Suppressor macrophage treated with lipopolysaccharide for 1 hour (primary cell): Measurements from ENCODE around the gene NHLH2.

Source experiments
- DNase-seq, 3 donors: peaks; one replicate each; pipeline ENCODE4 v3.0.0-alpha.2; 2020 to 2022

NHLH2 gene

DNA sequence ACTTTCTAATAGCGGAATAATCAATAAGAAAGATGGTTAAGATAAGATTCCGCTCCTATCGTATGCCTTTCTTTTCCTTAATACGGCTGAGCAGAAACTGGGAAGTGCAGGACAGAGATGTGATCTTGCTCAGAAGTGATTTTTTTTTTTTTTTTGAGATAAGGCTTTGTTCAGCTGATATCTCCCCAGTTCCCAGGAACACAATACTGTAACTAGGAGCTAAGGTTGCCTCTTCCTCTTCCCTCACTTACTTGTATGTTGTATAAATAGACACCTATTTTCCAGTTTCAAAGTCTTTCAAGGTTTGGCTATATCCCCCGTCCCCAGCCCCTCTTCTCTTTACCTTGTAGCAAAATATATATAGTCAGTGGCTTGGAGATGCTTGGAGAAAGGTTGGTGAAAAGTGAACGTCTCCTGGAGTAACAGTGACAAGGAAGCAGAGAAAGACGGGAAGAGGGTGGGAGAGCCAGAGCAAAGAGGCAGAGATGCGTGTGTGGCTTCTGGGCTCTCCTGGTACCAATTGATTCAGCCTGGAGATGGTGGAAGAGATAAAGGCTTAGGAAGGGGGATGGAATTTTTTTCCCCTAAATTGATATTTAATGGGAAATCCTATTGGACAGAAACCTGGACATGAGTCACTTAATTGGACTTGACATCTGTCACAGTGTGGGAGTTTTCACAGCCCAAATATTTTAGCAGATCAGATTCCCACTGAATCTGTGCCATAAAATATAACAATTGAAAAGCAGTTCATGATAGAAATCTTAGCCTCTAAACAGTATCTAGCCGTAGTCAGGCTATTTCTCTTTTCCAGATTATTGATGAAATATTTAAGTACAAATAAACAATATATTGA, at the start of gene NHLH2:
Gene NHLH2 (minus strand): TSS at position 522 of the 856 bp plus-strand sequence. CDS start 2,754 bp downstream, outside the sequence.
- peak in 1 of 3 donors; percentile 11 for DNase-seq

DNA sequence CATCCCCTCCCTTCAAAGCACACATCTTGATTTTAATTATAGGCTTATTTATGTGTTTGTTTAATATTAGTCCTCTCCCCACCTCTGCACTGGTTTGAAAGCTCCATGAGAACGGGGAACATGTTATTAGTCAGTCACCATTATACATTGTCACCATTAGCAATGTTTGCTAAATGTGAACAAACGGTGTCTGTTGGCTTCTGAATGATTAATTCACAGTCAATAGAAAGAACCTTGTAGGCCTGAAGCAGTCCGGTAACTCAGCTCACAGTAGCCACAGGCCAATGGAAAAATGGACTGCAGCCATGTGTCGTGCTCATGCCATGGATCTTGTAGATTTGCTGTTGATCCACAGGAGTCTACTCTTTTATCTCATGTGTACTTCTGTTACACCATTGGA, 49.7 kb upstream of the NHLH2 start:
- no peak for DNase-seq

DNA sequence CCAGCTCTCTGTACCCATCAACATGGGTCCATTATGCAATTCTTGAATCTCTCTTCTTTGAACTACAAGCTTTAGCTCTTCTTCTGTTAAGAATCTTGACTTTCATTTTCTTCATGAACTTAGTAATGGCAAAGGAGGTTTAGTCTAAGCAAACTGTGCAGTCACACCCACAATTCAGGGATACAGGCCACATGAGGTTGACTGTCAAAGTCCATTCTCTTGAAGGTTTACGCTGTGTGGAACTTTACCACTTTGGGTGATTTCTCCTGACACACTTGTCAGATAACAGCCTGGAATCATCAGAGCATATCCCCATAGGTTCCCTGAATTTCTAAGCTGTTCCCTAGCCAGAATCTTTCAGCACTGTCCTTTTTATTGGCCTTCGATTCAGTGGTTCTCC, 48.0 kb upstream of the NHLH2 start:
- no peak for DNase-seq

DNA sequence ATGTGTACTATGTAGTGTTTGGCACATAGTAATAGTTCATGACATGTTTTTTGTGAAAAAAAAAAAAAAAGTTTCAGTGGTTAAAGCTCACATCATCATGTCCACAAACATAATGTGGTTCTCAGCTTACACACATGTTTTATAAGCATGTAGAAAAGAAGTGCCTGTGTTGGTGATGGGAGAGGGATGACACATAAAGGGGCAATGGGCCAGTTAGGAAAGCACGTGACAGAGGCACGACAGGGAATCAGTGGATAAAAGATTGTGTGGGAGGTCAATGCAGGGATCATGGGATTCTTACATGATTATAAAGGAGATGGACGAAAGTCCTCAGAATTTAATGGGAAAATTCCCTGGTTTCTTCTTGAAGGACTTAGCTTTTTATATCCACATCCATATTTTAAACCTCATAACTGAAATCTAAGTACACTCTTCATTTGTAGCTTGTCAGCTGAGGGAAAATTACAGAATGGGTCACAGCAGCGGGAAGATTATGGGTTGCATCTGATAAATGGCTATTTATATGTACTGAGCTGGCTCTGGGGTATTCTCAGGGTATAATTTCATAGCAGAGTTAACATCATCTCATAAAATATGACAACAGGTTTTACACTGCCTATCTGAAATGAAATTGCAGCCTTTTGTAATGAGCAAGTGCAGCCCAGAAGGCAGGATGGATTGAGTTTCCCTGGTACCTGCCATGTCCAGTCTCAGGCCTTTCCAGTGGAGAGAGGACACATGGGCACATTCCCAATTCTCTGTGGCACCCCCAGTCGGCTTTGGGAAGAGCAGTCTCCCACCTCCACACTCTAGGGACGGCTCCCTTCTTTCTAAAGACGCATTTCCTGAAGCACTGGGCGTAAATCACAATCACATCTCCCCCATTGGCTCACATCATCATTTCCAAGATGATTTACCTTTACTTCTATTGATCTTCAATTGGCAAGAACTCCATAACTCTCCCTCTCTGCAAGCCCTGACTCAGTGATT, 42.3 kb upstream of the NHLH2 start:
- DNase-seq = no peak

DNA sequence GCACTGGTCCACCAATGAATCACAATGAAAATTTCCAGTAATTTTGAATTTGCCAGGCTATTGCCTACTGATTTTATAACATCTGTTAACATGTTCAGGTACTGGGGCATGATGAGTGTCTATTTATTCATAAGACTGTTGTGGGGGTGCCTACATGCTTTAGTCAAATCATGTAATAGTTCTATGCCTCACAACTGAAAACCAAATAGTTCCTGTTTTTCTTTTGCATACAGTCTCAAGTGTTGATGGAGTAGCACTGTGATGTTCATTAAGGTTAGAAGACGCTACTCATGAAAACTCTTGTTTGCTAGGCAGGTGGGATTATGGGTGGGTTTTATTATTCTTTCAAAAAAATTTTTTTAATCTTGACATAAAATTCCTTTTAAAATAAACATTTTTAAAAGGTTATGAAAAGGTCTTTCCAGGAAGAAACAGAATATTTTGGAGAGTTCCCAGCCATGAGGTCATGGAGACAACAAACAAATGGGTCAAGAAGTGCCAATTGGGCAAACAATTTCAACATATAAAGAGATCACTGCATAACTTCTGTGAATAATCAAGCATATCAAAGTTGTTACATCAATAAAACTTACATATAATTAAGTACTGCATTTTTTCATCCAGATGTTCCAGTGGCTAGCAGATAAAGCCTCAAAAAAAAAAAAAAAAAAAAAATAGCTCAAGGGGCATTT, 40.2 kb upstream of the NHLH2 start:
- DNase-seq = peak in 1 of 3 donors; percentile 21

DNA sequence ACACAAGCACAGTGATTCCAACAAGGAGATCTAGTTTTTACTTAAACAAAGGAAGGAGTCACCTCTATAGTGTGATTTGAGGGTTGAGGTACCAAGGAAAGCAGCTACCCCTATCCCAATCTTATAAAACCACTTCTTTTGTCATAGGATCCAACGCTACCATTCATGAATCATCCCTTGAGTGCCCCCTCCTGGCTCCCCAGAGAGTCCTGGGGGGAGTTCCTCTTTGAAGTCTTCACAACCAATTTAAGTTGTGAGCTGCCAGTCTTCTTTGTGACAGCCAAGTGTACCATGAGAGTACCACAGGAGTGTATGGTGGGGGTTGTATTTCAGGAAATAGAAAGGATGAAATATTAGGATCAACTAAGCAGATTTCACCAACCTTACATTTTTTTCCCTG, 39.1 kb upstream of the NHLH2 start:
- peak; percentile 43 to 60 (median 49) for DNase-seq

DNA sequence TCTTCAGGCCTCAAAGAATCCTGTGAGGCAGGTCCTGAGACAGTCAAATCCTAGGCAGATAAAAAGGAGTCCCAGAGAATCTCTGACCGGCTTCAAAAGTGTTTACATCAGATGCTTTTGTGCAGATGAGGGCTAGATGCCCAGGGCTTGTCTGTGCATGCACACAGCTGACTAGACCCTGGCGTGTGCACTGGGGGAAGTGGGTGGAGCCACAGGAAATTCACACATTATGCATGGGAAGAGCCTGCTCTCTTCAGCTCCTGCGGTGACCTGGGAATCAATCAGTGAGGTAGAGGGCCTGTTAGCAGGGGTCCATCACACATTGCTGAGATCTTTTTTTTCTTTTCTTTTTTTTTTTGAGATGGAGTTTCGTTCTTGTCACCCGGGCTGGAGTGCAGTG, 36.6 kb upstream of the NHLH2 start:
- DNase-seq = no peak

DNA sequence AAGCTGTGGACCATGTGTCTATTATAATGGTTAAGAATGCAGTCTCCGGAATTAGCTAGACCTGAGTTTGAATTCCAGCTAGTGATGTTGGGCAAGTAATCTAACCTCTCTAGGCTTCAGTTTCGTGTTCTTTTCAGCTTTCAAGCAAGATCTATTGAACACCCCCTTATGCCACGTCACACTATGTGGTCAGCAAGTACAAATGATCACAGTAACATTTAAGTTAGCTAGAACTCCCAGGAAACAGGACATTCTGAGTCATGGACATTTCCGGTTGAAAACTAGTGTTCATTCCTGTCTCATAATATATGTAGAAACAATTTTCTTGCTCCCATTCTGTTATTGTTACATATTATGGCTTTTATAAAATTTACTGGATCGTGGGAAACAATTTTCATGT, 34.0 kb upstream of the NHLH2 start:
- DNase-seq = peak; percentile 22 to 53 (median 43)

DNA sequence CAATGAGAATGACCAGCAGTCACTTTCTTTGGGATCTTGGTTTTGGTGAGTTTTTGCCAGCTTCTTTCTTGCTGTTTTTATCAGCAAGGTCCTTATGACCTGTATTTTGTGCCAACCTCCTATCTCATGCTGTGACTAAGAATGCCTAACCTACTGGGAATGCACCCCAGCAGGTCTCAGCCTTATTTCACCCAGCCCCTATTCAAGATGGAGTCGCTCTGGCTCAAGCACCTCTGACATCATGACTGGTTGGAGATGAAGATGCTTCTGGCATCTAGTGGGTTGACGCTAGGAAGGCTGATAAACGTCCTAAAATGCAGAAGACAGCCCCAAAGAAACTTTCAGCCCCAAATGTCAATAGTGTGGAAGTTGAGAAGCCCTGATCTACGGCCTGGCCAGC, 33.6 kb upstream of the NHLH2 start:
- no peak for DNase-seq

DNA sequence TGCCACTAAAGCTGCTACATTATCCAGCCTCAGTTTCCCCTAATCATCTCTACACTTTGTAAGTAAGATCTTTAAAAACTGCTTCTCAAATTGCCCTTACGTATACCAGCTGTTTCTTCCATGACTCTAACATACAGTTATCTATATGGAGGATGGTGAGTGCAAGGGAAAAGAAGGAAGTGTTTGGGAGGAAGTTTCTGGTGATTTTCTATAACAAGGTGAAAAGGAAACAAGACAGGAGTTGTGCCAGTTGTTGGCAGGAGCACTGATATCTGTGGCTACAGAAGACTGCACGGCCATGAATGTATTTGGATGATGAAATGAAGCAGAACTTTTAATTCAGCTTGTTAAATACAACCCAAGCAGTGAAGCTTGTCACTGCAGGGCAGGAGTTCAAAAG, 32.3 kb upstream of the NHLH2 start:
- DNase-seq = peak in 2 of 3 donors; percentile 12 to 26

DNA sequence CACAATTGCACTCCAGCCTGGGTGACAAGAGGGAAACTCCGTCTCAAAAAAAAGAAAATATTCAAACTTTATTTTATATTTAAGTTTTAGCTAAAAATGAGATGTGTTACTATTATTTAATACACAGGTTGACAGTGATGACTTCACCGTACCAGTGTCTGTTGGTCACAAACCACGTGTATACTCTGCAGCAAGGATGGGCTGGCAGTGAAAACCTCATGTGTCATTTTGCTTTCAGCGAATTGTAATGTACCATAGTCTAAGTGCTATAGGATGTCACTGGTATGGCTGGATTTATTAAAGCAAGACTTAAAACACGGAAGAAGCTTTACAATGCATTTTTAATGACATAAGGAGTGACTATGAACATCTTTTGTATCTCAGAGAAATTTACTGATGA, 28.1 kb upstream of the NHLH2 start:
- no peak for DNase-seq

DNA sequence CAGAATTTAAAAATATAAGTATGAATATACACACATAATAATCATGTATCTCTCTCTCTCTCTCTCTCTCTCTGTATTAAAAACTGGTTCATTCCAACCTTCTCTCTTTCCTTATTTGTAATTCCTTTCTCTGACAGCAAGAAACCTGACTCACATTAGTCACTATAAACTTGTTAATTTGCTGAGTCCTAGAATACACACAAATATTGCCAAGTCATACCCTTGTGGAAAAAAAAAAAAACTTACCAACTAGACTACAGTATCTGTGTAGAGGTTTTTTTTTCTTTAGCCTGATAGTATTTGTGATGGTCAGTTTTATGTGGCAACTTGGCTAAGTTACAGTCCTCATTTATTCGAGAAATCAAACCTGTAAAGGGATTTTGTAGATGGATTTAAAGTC, 26.3 kb upstream of the NHLH2 start:
- peak in 1 of 3 donors; percentile 32 for DNase-seq

DNA sequence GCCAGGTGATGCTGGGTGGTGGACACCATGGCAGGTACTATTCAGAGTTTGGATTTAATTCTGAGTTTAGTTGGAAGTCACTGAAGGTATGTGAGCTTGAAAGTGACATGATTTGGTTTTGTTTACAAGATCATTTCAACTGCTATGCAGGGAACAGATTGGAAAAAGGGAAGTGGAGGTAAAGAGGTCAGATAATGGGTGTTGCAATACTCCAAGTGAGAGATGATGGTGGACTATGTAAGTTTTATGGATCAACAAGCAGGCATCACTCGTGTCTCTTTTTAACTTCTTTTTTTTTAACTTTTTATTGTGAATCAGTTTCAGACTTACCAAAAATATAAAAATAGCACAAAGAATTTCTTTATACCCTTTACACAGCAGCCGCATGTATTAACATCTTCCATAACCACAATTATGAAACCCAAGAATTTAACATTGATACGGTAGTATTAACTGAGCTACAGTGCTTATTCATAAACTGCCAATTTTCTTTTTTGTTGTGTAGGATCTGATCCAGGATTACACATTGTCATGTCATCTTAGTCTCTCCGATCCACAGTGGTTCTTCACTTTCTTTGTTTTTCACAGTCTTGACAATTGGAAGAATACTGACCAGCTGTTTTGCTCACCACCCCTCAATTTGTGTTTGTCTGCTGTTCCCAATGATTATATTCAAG, 24.9 kb upstream of the NHLH2 start:
- DNase-seq = peak; percentile 40 to 64 (median 64)

DNA sequence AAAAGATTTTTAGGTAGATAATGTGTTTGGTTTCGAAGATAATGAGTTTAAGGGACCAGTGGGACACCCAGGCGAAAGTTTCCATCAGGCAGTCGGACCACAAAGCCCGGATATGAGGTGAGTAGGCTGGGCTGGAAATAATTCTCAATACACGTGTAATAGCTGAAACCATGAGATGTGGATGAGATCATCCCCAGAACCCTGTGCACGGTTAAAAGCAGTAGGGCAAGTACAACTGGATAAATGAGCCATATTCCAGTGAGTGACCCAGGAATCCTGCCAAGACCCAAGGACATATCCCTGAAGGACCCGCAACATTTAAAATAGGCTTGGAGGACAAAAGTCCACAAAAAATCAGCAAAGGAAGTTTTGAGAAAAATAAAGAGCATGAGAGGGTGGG, 21.5 kb upstream of the NHLH2 start:
- no peak for DNase-seq

DNA sequence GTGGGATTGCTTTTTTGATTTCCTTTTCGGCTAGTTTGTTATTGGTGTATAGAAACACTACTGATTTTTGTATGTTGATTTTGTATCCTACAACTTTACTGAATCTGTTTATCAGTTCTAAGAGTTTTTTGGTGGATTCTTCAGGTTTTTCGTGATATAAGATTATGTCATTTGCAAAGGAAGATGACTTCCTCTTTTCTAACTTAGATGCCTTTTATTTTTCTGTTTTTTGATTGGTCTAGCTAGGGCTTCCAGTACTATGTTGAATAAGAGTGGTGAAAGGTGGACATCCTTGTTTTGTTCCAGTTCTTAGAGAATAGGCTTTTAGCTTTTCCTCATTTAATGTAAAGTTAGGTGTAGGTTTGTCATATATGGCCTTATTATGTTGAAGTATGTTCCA, 13.1 kb upstream of the NHLH2 start:
- peak in 1 of 3 donors; percentile 7 for DNase-seq

DNA sequence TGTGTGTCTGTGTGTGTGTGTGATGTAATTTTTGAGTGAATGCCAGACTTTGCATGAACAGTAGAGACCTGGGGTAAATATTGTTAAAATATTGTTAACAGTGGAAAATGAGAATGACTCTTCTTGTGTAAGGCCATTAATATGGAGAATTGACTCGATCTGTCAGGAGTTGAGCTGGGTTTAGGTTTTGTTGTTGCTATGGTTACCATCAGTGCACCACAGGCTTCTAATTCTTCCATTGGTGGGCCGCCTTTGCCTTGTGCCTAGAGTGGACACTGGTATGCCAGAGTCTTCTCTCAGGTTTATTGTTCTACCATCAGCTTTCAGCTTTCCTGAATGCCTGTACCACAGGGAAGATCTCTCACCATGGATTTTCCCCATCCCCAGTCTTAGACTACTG, 10.0 kb upstream of the NHLH2 start:
- DNase-seq = no peak

DNA sequence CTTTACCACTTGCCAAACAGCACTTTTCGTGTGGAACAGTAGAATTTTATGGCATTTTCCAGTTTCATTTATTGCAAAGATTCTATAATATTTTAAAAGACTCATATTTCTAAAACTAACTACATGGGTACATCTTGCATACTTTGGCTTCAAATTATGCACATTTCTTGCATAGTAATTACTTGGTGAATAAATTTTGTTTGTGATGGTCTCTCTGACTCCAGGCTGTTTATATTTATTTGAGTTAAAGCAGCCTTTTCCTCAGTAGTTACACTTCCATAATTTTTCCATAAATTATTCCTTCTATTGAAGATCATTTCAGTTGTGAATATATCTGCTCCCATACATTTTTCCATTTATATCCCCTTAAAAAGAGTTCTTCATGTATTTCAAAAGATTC, 6.9 kb upstream of the NHLH2 start:
- DNase-seq = no peak

DNA sequence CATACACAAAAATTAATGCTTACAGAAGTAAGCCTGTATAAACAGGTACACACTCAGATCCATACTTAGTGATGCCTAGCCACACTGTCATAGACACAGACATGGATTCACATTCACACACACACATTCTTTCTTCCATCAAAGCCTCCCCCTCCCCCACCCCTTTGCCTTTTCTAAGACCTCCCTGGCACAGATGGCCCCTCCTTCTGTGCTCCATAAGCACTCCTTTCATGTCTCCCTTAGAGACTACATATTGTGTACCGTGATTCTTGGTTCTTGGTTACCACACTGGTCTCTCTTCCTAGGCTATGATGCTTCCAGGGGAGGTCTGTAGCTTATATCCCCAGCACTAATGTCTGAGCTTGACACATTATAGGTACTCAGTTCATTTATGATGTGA, 2.0 kb upstream of the NHLH2 start:
- DNase-seq = no peak

DNA sequence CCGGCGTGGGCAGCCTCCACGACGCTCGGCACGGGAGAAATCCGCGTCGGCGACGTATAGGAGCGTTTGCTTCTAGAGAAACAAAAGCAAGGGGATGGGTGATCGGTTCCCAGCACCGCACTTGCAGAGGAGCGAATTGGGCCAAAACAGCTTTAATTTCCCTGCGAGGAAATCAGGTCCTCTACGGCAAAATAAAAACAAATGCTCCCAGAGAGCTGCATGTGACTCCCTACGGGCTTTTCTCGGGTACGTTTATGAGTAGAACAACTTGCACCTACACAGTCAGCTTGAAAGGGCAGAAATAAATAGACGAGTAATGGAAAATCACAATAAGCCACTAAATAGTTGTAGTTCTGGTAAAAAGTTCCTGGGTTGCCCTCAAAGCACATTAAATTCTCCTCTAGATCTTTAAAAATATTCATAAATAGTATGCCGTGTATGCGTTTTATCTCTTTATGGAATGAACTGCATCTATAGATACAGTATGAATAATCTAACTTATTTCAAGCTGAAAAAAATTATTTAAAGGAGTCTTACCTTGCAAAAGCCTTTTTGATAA, 1.2 kb downstream of the NHLH2 start:
- peak in 1 of 3 donors; percentile 24 for DNase-seq

DNA sequence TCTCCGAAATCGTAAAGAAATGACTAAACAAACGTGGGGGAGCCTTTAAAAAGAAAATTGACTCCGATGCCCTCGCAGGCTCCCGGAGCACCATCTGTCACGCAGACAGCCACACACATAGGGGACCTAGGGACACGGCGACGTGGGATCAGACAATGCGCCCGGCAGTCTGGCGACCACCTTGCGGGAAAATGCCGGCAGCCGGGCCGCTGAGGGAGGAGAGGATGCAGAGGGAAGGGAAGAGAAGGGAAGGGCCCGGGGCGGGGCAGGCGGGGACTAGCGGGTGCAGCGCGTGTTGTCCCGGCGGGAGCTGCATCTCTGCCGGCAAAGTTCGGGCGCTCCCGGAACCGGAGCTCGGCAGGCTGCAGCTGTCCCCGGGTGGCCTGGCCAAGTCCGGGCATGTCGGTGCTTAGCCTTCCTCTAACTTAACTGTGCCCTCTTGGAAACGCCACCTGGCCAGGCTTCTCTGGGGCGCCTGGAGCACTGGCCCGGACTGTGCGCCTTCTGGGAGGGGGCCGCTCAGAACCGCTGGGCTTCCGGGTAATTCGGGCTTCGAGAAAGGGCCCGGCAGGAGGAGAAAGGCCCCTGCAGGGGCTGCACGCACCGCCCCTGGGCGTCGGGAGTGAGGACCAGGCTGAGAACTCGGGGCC, 1.8 kb downstream of the NHLH2 start:
- peak in 2 of 3 donors; percentile 24 to 59 for DNase-seq

DNA sequence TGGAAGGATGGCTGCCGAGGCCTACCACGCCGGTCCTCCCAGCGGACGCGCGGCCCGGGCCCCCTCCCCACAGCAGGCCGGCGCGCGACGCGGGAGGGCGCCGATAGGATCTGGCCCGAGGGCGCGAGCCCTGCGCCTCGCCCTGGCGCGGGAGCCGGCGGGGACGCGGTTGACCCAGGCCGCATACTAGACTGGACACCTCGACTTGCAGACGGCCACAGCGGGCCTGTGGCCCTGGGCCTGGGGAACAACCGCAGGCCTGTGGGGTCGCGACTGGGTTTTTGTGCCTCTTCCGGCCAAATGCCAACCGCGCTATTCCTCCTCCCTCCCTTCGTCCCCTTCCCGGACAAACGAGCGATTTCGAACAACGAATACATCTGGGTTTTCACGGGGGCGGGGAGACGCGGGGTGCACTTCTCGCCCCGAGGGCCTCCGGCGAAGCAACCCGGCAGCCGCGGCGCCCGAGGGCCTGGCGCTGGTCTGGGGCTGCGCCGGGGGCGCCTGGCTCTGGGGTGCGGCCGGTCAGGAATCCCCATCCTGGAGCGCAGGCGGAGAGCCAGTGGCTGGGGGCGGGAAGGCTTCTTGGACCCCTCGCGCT, 2.4 kb downstream of the NHLH2 start:
- DNase-seq = peak in 1 of 3 donors; percentile 37
